Mucosa of descending colon (tissue), 3 donors: ENCODE data around the gene JCAD. TPM values are rescaled to one million over a fixed set of nuclear protein-coding genes. Genes with fewer than 3 reads are reported as not detected.

Experiments used
- ATAC-seq: fragments of 200-7000 bp; cut with Tn5 transposase; one replicate; pipeline ENCODE4 v1.9.1; 2020; ENCODE audit warnings: mild to moderate bottlenecking, moderate library complexity
- DNase-seq, 3 donors: peaks; one replicate each; pipeline ENCODE4 v3.0.0-alpha.2; 2020
- H3K36me3 ChIP-seq: fragments of 200-600 bp; one replicate; pipeline ENCODE4 v1.8.0; 2021; ENCODE audit warnings: low read depth, mild to moderate bottlenecking
- H3K4me1 ChIP-seq: fragments of 200-600 bp; one replicate; pipeline ENCODE4 v1.8.0; 2021; ENCODE audit warnings: low read depth, mild to moderate bottlenecking
- H3K4me3 ChIP-seq: fragments of 200-600 bp; one replicate; pipeline ENCODE4 v1.8.0; 2021; ENCODE audit warnings: mild to moderate bottlenecking
- H3K9me3 ChIP-seq: fragments of 200-600 bp; one replicate; pipeline ENCODE4 v1.8.0; 2021; ENCODE audit warnings: mild to moderate bottlenecking
- CTCF ChIP-seq: fragments of 200-600 bp; IDR thresholded peaks from one replicate; pipeline ENCODE4 v1.8.0; 2022; ENCODE audit warnings: antibody characterized with exemption, mild to moderate bottlenecking
- intact Hi-C, 2 donors: fragments of 100-400 bp; cut with DNase I in 1 of 2; cut with micrococcal nuclease in 1 of 2; formaldehyde crosslinking; loops; one replicate each; pipeline versions ENCODE4 v1.11.0 to v1.11.1; 2022; cut with DNase I, micrococcal nuclease
- total RNA-seq, 3 donors: library from RNA; stranded (reverse); fragmentation: NEBNext Ultra II Directional in 2 of 3; extraction: Animal tissue kit (Norgen Biotek cat#: 25700) in 2 of 3; gene quantifications; one replicate each; pipeline versions ENCODE4 v1.2.1 to v1.2.4, GENCODE V29; 2021 to 2023
- donor health status: DM: no; HTN: no; CAD: no; lungs with moderate emphysema.
- donor health status: DM: no; HTN: no; CAD: no.
- donor health status: DM: no; HTN: yes; CAD: no.

JCAD gene
- total RNA-seq, 3 donors from 2014 or later, result 4.9 to 256 (median 9.0) TPM

- DNase-seq (no peak), ATAC-seq (no peak)
- H3K4me1 ChIP-seq, result no peaks in the 10 kb centered on the region
- TF ChIP-seq CTCF, result no peak
- H3K36me3 ChIP-seq, result no peaks in the 10 kb centered on the region
- no peak overlapping the region for H3K4me3 ChIP-seq
- no peaks in the 10 kb centered on the region for H3K9me3 ChIP-seq
- intact Hi-C loops, result no loop called here
Observed at GRCh38 chr10:30043476-30044270, 15.7 kb downstream of the JCAD start.

DNA sequence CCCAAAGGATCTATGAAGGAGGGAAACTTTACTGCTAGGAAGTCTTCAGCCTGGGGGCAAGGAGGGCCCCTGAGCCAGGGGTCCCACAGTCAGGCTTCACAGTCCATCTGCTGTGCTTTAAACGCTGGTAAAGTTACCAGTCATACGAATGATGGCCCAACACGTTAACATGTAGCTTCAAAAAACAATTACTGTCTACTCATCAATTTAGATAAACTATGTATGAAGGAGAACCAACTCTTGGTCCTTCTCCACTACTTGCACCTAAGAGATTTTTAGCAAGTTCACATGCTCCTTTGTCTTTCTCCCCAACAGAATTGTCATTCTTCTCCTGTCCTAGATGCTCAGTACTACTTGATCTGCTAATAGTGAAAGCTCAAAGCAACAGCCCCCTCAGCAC lies 16.6 kb downstream of the JCAD start:
- intact Hi-C loops, result no loop called here
- Histone ChIP-seq H3K4me3 (no peak overlapping the region), H3K9me3 (no peaks in the 10 kb centered on the region), H3K36me3 (no peaks in the 10 kb centered on the region), H3K4me1 (no peaks in the 10 kb centered on the region)
- DNase-seq (no peak), ATAC-seq (no peak)
- no peak for TF ChIP-seq CTCF

DNA sequence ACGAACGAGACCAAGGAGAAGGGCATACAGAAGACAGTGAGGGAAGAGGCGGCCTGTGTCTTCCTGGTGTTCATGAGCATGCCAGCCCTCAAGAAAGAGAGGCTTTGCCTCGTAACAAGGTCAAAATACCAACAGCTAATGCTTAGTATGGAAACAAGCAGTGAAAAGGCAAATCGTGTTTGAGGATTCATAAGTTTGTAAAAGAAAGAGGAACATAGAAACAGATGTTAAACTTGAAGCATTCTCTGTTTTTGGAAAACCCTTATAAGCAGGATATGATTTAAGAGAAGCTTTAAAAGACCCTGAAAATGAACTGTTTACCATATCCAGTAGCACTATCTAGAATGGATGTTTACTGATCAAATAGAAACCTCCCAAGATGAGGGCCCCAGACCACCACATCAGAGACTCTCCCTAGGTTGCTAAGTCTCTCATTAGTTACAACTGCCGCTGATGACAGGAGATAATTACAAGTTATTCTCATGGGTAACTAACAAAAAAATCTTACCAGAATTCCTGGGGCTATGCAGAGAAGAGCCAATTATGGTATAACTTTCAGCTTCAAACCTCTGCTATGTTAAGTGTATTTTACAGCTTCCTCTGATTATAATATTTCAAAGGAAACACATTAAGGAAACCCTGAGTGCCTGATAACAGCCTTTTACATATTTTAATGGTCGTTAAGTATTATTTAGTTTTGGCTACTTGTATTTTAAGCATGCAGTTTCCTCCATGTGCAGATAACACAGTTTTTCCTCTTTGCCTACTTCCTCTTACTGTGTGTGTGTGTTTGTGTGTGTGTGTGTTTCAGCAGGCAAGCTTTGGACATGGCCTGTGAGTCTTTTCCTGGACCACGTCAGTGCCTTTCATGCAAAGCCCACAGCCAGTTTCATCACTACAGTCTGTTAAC lies 17.9 kb downstream of the JCAD start:
- H3K4me3 ChIP-seq, result no peak overlapping the region
- TF ChIP-seq CTCF, result no peak
- DNase-seq, result no peak
- H3K36me3 ChIP-seq, result no peaks in the 10 kb centered on the region
- H3K9me3 ChIP-seq, result no peaks in the 10 kb centered on the region
- peak; percentile 24 for ATAC-seq
- intact Hi-C loops, result no loop called here
- no peaks in the 10 kb centered on the region for H3K4me1 ChIP-seq

- Histone ChIP-seq H3K4me1 (no peaks in the 10 kb centered on the region), H3K4me3 (no peak overlapping the region), H3K36me3 (no peaks in the 10 kb centered on the region), H3K9me3 (no peaks in the 10 kb centered on the region)
- TF ChIP-seq CTCF, result no peak
- no peak for ATAC-seq
- no peak for DNase-seq
- intact Hi-C loops, result no loop called here
Observed at GRCh38 chr10:30040597-30040996, 18.8 kb downstream of the JCAD start.

DNA sequence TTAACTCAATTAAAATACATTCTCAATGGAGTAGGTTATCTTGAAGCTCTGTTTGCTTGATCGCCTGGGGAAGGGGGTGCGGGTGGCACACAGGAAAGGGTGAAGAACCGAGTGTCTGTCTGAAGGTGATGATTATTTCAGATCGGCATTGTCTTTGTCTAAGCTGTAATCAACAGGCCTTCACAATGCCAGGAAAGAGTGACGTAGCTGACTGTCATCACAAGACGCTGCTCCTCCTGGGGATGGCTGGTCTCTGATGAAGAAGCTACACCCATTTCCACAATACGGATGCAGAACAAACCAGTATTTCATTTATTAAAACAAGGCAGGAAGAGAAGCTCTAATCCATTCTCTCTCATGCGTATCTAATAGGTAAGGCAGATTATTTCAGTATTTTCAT lies 19.4 kb downstream of the JCAD start:
- H3K4me3 ChIP-seq, result no peak overlapping the region
- no peaks in the 10 kb centered on the region for H3K4me1 ChIP-seq
- no peaks in the 10 kb centered on the region for H3K9me3 ChIP-seq
- TF ChIP-seq CTCF, result no peak
- no peak for ATAC-seq
- no peaks in the 10 kb centered on the region for H3K36me3 ChIP-seq
- DNase-seq, result no peak
- intact Hi-C loops, result no loop called here
